Astrocyte of the spinal cord (primary cell): ENCODE results near the gene ADAP1.
A peak's percentile ranks its signal among the peaks of the same experiment; 100 is the strongest.

Experiments used
- DNase-seq: peaks from one replicate; pipeline ENCODE4 v3.0.0; 2011; ENCODE audit warnings: low read depth, low spot score
- H3K4me3 ChIP-seq: 2 replicates; pipeline ENCODE4 v1.5.1; 2011; ENCODE audit warnings: low read depth, mild to moderate bottlenecking, low read length, moderate library complexity
- CTCF ChIP-seq: IDR thresholded peaks from 2 replicates; pipeline ENCODE4 v1.5.1; 2012; ENCODE audit warnings: low read depth, mild to moderate bottlenecking, low read length, inconsistent platforms
- in situ Hi-C: cut with HindIII; loops from 2 replicates; pipeline ENCODE4 v1.10.0; 2017; ENCODE audit warnings: low sequenced_read_pairs

Gene ADAP1

GRCh38 chr7:907158-907980, 47.1 kb downstream of the ADAP1 start:
- in situ Hi-C loops: no loop called here
- no peak overlapping the region for H3K4me3 ChIP-seq
- no peak for TF ChIP-seq CTCF
- no peak for DNase-seq

GRCh38 chr7:906776-907157, 47.7 kb downstream of the ADAP1 start:
- no peak for TF ChIP-seq CTCF
- DNase-seq: no peak
- no peak overlapping the region for H3K4me3 ChIP-seq
- in situ Hi-C loops: no loop called here

- no peak for TF ChIP-seq CTCF
- DNase-seq: no peak
- no peak overlapping the region for H3K4me3 ChIP-seq
- in situ Hi-C loops: no loop called here
Observed at GRCh38 chr7:904847-905246, 49.6 kb downstream of the ADAP1 start.

- TF ChIP-seq CTCF: no peak
- H3K4me3 ChIP-seq: no peak overlapping the region
- no peak for DNase-seq
- in situ Hi-C loops: no loop called here
Observed at GRCh38 chr7:903921-904755, 50.3 kb downstream of the ADAP1 start.

GRCh38 chr7:902996-903395, 51.5 kb downstream of the ADAP1 start:
- in situ Hi-C loops: no loop called here
- no peak for TF ChIP-seq CTCF
- no peak overlapping the region for H3K4me3 ChIP-seq
- DNase-seq: no peak

- H3K4me3 ChIP-seq: no peak overlapping the region
- DNase-seq: peak; percentile 78
Observed at GRCh38 chr7:901388-902154, 52.9 kb downstream of the ADAP1 start.

More at GRCh38 chr7:901388-902154, 52.9 kb downstream of the ADAP1 start:
- in situ Hi-C loops: no loop called here
- TF ChIP-seq CTCF: no peak
